SU-DHL-6 (cell line): ENCODE measurements around the gene MRFAP1.

Experiments used
- H2AFZ ChIP-seq: fragments of 200-600 bp; sonication (generic); 2 replicates; pipeline ENCODE4 v1.6.1; 2014; ENCODE audit warnings: low read depth, mild to moderate bottlenecking, moderate library complexity, mixed read lengths, antibody characterized with exemption, low read length; ENCODE audit not compliant: severe bottlenecking
- H3F3A ChIP-seq: fragments of 200-600 bp; shearing (Covaris generic); 2 replicates; pipeline ENCODE4 v1.6.0; 2016; ENCODE audit warnings: antibody characterized with exemption, mild to moderate bottlenecking; ENCODE audit not compliant: insufficient read depth
- H3K27ac ChIP-seq: fragments of 200-600 bp; sonication (generic); 2 replicates; pipeline ENCODE4 v1.5.1; 2016; ENCODE audit warnings: low read depth, mild to moderate bottlenecking, low read length, moderate library complexity, mixed read lengths
- H3K27me3 ChIP-seq: fragments of 200-600 bp; sonication (generic), shearing (Covaris generic); 2 replicates; pipeline ENCODE4 v1.6.0; 2014; ENCODE audit warnings: mild to moderate bottlenecking, low read length
- H3K36me3 ChIP-seq: fragments of 200-600 bp; sonication (generic); 2 replicates; pipeline ENCODE4 v1.6.1; 2014; ENCODE audit warnings: mild to moderate bottlenecking, low read length, mixed read lengths
- H3K4me2 ChIP-seq: fragments of 300-600, 200-600 bp; shearing (Covaris generic), sonication (generic); 2 replicates; pipeline ENCODE4 v1.6.0; 2014; ENCODE audit warnings: low read length, low read depth, mild to moderate bottlenecking; ENCODE audit not compliant: poor library complexity, severe bottlenecking
- H3K4me3 ChIP-seq: fragments of 200-600 bp; sonication (generic); 2 replicates; pipeline ENCODE4 v1.5.1; 2014; ENCODE audit warnings: antibody characterized with exemption, low read length, mild to moderate bottlenecking, mixed read lengths; ENCODE audit not compliant: insufficient read depth, poor library complexity, severe bottlenecking
- H3K79me2 ChIP-seq: fragments of 200-600 bp; sonication (generic); 2 replicates; pipeline ENCODE4 v1.6.1; 2014; ENCODE audit warnings: mild to moderate bottlenecking, low read length, moderate library complexity; ENCODE audit not compliant: insufficient read depth
- H3K9ac ChIP-seq: fragments of 200-600 bp; sonication (generic); 2 replicates; pipeline ENCODE4 v1.7.0; 2014; ENCODE audit warnings: mild to moderate bottlenecking, low read length
- H3K9me2 ChIP-seq: fragments of 200-600 bp; sonication (generic); replicated peaks from 2 replicates; pipeline ENCODE4 v1.6.1; 2014; ENCODE audit warnings: low read length; ENCODE audit not compliant: insufficient read depth
- H3K9me3 ChIP-seq: fragments of 200-600 bp; sonication (generic); 2 replicates; pipeline ENCODE4 v1.6.1; 2014; ENCODE audit warnings: low read length, mixed read lengths; ENCODE audit not compliant: insufficient read depth
- H4K20me1 ChIP-seq: fragments of 200-600 bp; sonication (generic); 2 replicates; pipeline ENCODE4 v1.6.1; 2014; ENCODE audit warnings: low read depth, mild to moderate bottlenecking, antibody characterized with exemption, low read length, moderate library complexity, mixed read lengths
- EZH2phosphoT487 ChIP-seq: fragments of 200-600 bp; sonication (generic), shearing (Covaris generic); conservative IDR thresholded peaks from 2 replicates; pipeline ENCODE4 v1.6.1; 2018; ENCODE audit warnings: mild to moderate bottlenecking, antibody characterized with exemption, low read length, moderate library complexity, mixed read lengths
- TF ChIP-seq, protein P1 (sequence below): fragments of 200-600 bp; sonication (generic); IDR thresholded peaks from one replicate; pipeline ENCODE4 v1.5.1; 2017; ENCODE audit warnings: antibody characterized with exemption, mild to moderate bottlenecking, low read length, moderate library complexity; ENCODE audit not compliant: insufficient read depth, poor library complexity, severe bottlenecking

The MRFAP1 gene

GRCh38 chr4:6684656-6685055, 44.2 kb downstream of the MRFAP1 start:
- Histone ChIP-seq H2AFZ (no peak overlapping the region), H3K4me2 (no peak overlapping the region), H3K9me2 (no peaks in the 10 kb centered on the region), H3K36me3 (no peaks in the 10 kb centered on the region), H3K9ac (no peak overlapping the region), H3F3A (no peaks in the 10 kb centered on the region), H3K27me3 (no peaks in the 10 kb centered on the region), H3K27ac (no peak overlapping the region), H3K79me2 (no peaks in the 10 kb centered on the region), H4K20me1 (no peaks in the 10 kb centered on the region), H3K4me3 (no peak overlapping the region), H3K9me3 (no peaks in the 10 kb centered on the region)
- TF ChIP-seq EZH2phosphoT487: no peak
- TF ChIP-seq, protein P1, sequence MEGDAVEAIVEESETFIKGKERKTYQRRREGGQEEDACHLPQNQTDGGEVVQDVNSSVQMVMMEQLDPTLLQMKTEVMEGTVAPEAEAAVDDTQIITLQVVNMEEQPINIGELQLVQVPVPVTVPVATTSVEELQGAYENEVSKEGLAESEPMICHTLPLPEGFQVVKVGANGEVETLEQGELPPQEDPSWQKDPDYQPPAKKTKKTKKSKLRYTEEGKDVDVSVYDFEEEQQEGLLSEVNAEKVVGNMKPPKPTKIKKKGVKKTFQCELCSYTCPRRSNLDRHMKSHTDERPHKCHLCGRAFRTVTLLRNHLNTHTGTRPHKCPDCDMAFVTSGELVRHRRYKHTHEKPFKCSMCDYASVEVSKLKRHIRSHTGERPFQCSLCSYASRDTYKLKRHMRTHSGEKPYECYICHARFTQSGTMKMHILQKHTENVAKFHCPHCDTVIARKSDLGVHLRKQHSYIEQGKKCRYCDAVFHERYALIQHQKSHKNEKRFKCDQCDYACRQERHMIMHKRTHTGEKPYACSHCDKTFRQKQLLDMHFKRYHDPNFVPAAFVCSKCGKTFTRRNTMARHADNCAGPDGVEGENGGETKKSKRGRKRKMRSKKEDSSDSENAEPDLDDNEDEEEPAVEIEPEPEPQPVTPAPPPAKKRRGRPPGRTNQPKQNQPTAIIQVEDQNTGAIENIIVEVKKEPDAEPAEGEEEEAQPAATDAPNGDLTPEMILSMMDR: no peak

- H4K20me1 ChIP-seq: no peaks in the 10 kb centered on the region
- no peak overlapping the region for H3K27ac ChIP-seq
- H3K4me2 ChIP-seq: no peak overlapping the region
- no peaks in the 10 kb centered on the region for H3K79me2 ChIP-seq
- no peak overlapping the region for H2AFZ ChIP-seq
- no peak overlapping the region for H3K9ac ChIP-seq
- TF ChIP-seq EZH2phosphoT487: no peak
- TF ChIP-seq, protein P1: no peak
- H3K9me2 ChIP-seq: no peaks in the 10 kb centered on the region
- no peaks in the 10 kb centered on the region for H3K36me3 ChIP-seq
- H3K9me3 ChIP-seq: no peaks in the 10 kb centered on the region
- H3F3A ChIP-seq: no peaks in the 10 kb centered on the region
- H3K4me3 ChIP-seq: no peak overlapping the region
- H3K27me3 ChIP-seq: no peaks in the 10 kb centered on the region
Observed at GRCh38 chr4:6686104-6686787, 45.8 kb downstream of the MRFAP1 start.

DNA sequence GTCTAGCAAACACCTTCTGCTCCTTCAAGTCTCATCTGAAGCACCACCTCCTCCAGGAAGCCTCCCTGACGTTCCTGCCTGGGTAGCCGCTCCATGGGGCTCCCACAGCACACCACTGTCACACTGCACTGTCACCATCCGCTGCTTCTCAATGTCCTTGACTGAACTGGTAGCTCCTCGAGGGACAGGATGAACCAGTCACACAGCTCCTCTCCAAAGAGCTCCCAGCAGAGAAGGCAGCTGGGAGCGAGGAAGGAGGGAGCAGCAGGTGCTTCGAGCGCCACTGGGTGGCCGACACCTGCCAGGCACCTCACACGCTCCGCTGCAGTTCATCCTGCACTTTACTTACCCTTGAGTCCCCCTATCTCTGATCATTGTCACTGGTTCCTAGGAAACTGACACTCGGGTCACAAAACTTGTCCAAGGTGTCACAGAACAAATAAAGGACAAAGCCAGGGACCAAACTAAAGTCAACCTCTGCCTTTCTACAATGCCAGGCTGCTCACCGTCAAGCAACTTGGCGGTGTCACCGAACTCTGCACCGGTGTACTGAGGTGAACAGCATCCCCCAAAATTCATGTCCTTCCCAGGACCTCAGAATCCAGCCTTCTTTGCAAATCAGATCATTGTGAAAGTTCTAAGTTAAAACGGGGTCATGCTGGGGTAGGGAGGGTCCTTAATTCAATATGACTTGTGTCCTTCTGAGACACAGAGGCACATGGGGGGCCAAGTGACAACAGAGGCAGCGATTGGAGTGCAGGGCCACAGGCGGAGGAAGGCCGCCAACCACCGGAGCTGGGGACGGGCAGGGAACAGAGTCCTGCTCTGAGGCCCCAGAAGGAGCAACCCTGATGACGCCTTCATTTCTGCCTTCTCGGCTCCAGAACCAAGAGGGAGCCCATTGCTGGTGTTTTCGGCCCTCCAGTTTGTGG, 47.7 kb downstream of the MRFAP1 start:
- no peaks in the 10 kb centered on the region for H4K20me1 ChIP-seq
- no peak overlapping the region for H3K4me2 ChIP-seq
- no peaks in the 10 kb centered on the region for H3K36me3 ChIP-seq
- no peaks in the 10 kb centered on the region for H3K9me2 ChIP-seq
- H3K4me3 ChIP-seq: no peak overlapping the region
- no peak overlapping the region for H2AFZ ChIP-seq
- H3K27me3 ChIP-seq: no peaks in the 10 kb centered on the region
- H3K9ac ChIP-seq: no peak overlapping the region
- no peaks in the 10 kb centered on the region for H3F3A ChIP-seq
- TF ChIP-seq, protein P1: no peak
- TF ChIP-seq EZH2phosphoT487: no peak
- H3K9me3 ChIP-seq: no peaks in the 10 kb centered on the region
- no peaks in the 10 kb centered on the region for H3K79me2 ChIP-seq
- no peak overlapping the region for H3K27ac ChIP-seq
